H1 (cell line): Measurements from ENCODE around the gene SPATA25. TPM values are rescaled to one million over a fixed set of nuclear protein-coding genes. Genes with fewer than 3 reads are reported as not detected.

Source experiments
- CTCF ChIA-PET: fragments of 300-600 bp; sonication (Branson Sonifier 250); formaldehyde crosslinking; loops from one replicate; lab custom pipeline; 2021; ENCODE audit not compliant: partially characterized antibody; lab: Charles Lee
- POLR2A ChIA-PET: fragments of 300-600 bp; sonication (Branson Sonifier 250); formaldehyde crosslinking; loops from one replicate; lab custom pipeline; 2021; ENCODE audit warnings: inconsistent platforms; ENCODE audit not compliant: partially characterized antibody; lab: Charles Lee
- DNase-seq, 2 experiments: peaks; one replicate each; pipeline versions ENCODE4 v3.0.0 to v3.0.0-alpha.2; 2010 to 2022; ENCODE audit warnings: low spot score in 2 of 2, low read depth in 1 of 2, mixed read lengths in 1 of 2
- FAIRE-seq: peaks from 2 replicates; lab custom pipeline; 2011; peaks lifted over from hg19 to GRCh38; lab: Jason Lieb, UNC
- H2AFZ ChIP-seq: 2 replicates; pipeline ENCODE4 v1.8.1; 2012; ENCODE audit warnings: low read length, inconsistent platforms
- H2AK5ac ChIP-seq: 2 replicates; pipeline ENCODE4 v1.6.1; 2013; ENCODE audit warnings: low read depth, low read length
- H2BK120ac ChIP-seq: replicated peaks from 2 replicates; pipeline ENCODE3; 2013; ENCODE audit warnings: low read depth, low read length, inconsistent platforms
- H2BK12ac ChIP-seq: 2 replicates; pipeline ENCODE4 v1.6.1; 2013; ENCODE audit warnings: low read depth, low read length
- H2BK15ac ChIP-seq: 2 replicates; pipeline ENCODE4 v1.6.1; 2013; ENCODE audit warnings: low read length
- H2BK20ac ChIP-seq: 2 replicates; pipeline ENCODE4 v1.6.1; 2013; ENCODE audit warnings: low read length
- H2BK5ac ChIP-seq: 2 replicates; pipeline ENCODE4 v1.6.1; 2013; ENCODE audit warnings: low read depth, low read length
- H3K14ac ChIP-seq: 2 replicates; pipeline ENCODE4 v1.6.1; 2013; ENCODE audit warnings: inconsistent platforms; ENCODE audit not compliant: insufficient read length
- H3K18ac ChIP-seq: 2 replicates; pipeline ENCODE4 v1.6.1; 2013; ENCODE audit warnings: low read length; ENCODE audit errors: extremely low read depth
- H3K23ac ChIP-seq: 2 replicates; pipeline ENCODE4 v1.6.1; 2013; ENCODE audit warnings: inconsistent platforms; ENCODE audit not compliant: insufficient read length
- H3K23me2 ChIP-seq: 2 replicates; pipeline ENCODE4 v1.6.1; 2013; ENCODE audit warnings: low read depth, low read length
- H3K27ac ChIP-seq: 2 replicates; pipeline ENCODE4 v1.6.1; 2011; ENCODE audit warnings: low read depth, low read length, inconsistent platforms
- H3K27me3 ChIP-seq, 4 experiments: replicated peaks in 1 of 4; 1 replicate in 1 of 4; 2 replicates in 3 of 4; pipeline versions ENCODE4 v1.6.1 to v1.8.1; 2011 to 2013; ENCODE audit warnings: low read length in 3 of 4, mild to moderate bottlenecking in 3 of 4, inconsistent platforms in 2 of 4, mixed read lengths in 2 of 4, moderate library complexity in 1 of 4; ENCODE audit not compliant: control insufficient read depth in 3 of 4, insufficient read depth in 3 of 4; ENCODE audit errors: extremely low read depth in 1 of 4
- H3K36me3 ChIP-seq, 4 experiments: 2 replicates each; pipeline versions ENCODE4 v1.6.1 to v1.8.1; 2011 to 2013; ENCODE audit warnings: mild to moderate bottlenecking in 4 of 4, low read length in 3 of 4, moderate library complexity in 2 of 4, control low read depth in 1 of 4, inconsistent platforms in 1 of 4; ENCODE audit not compliant: insufficient read depth in 4 of 4, control insufficient read depth in 2 of 4
- H3K4ac ChIP-seq: replicated peaks from 2 replicates; pipeline ENCODE3; 2013; ENCODE audit warnings: low read length, low read depth, mixed read lengths, inconsistent platforms; ENCODE audit not compliant: insufficient read length
- H3K4me1 ChIP-seq, 4 experiments: replicated peaks in 1 of 4; 1 replicate in 1 of 4; 2 replicates in 3 of 4; pipeline versions ENCODE4 v1.6.1 to v1.8.1; 2011 to 2013; ENCODE audit warnings: low read length in 3 of 4, inconsistent platforms in 2 of 4, mixed read lengths in 1 of 4; ENCODE audit not compliant: insufficient read depth in 4 of 4, control insufficient read depth in 3 of 4
- H3K4me2 ChIP-seq, 2 experiments: 2 replicates each; pipeline versions ENCODE4 v1.6.1 to v1.8.1; 2011 to 2013; ENCODE audit warnings: low read depth in 2 of 2, low read length in 2 of 2, control low read depth in 1 of 2, inconsistent platforms in 1 of 2, mild to moderate bottlenecking in 1 of 2; ENCODE audit not compliant: insufficient read depth in 1 of 2
- H3K4me3 ChIP-seq, 4 experiments: fragments of 200-600, 300-600 bp in 1 of 4; sonication (generic), shearing (Covaris generic), sonication (Bioruptor Twin) in 1 of 4; 2 replicates each; pipeline versions ENCODE4 v1.5.1 to v1.8.1; 2011 to 2016; ENCODE audit warnings: low read length in 4 of 4, low read depth in 3 of 4, control low read depth in 2 of 4, inconsistent platforms in 2 of 4, mild to moderate bottlenecking in 2 of 4, mixed read lengths in 1 of 4, moderate library complexity in 1 of 4; ENCODE audit not compliant: insufficient read depth in 2 of 4; ENCODE audit errors: extremely low read depth in 1 of 4
- H3K56ac ChIP-seq: replicated peaks from 2 replicates; pipeline ENCODE3; 2013; ENCODE audit warnings: low read depth, mild to moderate bottlenecking, mixed read lengths, low read length, inconsistent platforms; ENCODE audit not compliant: insufficient read length
- H3K79me1 ChIP-seq: 2 replicates; pipeline ENCODE4 v1.6.1; 2013; ENCODE audit warnings: low read depth, low read length, control low read depth
- H3K79me2 ChIP-seq, 2 experiments: 2 replicates each; pipeline versions ENCODE4 v1.6.1 to v1.8.1; 2012 to 2013; ENCODE audit warnings: low read length in 2 of 2, mild to moderate bottlenecking in 2 of 2, inconsistent platforms in 1 of 2; ENCODE audit not compliant: insufficient read depth in 2 of 2, control insufficient read depth in 1 of 2
- H3K9ac ChIP-seq, 4 experiments: replicated peaks in 1 of 4; 1 replicate in 1 of 4; 2 replicates in 3 of 4; pipeline versions ENCODE4 v1.6.1 to v1.8.1; 2011 to 2013; ENCODE audit warnings: low read depth in 3 of 4, low read length in 3 of 4, control low read depth in 2 of 4, mild to moderate bottlenecking in 2 of 4, moderate library complexity in 2 of 4, inconsistent platforms in 1 of 4; ENCODE audit errors: extremely low read depth in 1 of 4
- H3K9me3 ChIP-seq, 2 experiments: 2 replicates each; pipeline versions ENCODE4 v1.6.1 to v1.8.1; 2012 to 2013; ENCODE audit warnings: mild to moderate bottlenecking in 2 of 2, moderate library complexity in 2 of 2, control low read depth in 1 of 2, inconsistent platforms in 1 of 2, low read depth in 1 of 2, low read length in 1 of 2, mixed read lengths in 1 of 2; ENCODE audit not compliant: insufficient read depth in 2 of 2
- H4K20me1 ChIP-seq, 2 experiments: replicated peaks in 1 of 2; 2 replicates each; pipeline versions ENCODE3 to v1.8.1; 2011 to 2013; ENCODE audit warnings: inconsistent platforms in 2 of 2, low read length in 2 of 2, mild to moderate bottlenecking in 1 of 2; ENCODE audit not compliant: insufficient read depth in 2 of 2, control insufficient read depth in 1 of 2
- H4K5ac ChIP-seq: 2 replicates; pipeline ENCODE4 v1.6.1; 2013; ENCODE audit warnings: low read length, low read depth, mixed read lengths, inconsistent platforms; ENCODE audit not compliant: insufficient read length
- H4K8ac ChIP-seq: 2 replicates; pipeline ENCODE4 v1.8.0; 2013; ENCODE audit warnings: mild to moderate bottlenecking, moderate library complexity, low read length, inconsistent platforms; ENCODE audit not compliant: insufficient read depth; ENCODE audit errors: extremely low read depth
- H4K91ac ChIP-seq: replicated peaks from 2 replicates; pipeline ENCODE3; 2013; ENCODE audit warnings: low read length, mixed read lengths, inconsistent platforms; ENCODE audit not compliant: insufficient read length
- POLR2A ChIP-seq, 2 experiments: IDR thresholded peaks; 1 replicate in 1 of 2; 2 replicates in 1 of 2; pipeline ENCODE4 v1.6.1; 2011; ENCODE audit warnings: low read depth in 2 of 2, low read length in 2 of 2, mild to moderate bottlenecking in 2 of 2; ENCODE audit errors: control extremely low read depth in 1 of 2
- RBBP5 ChIP-seq: IDR thresholded peaks from 2 replicates; pipeline ENCODE4 v1.7.1; 2012; ENCODE audit warnings: low read depth, mild to moderate bottlenecking, inconsistent platforms, low read length, moderate library complexity, borderline replicate concordance
- TEAD4 ChIP-seq: IDR thresholded peaks from 2 replicates; pipeline ENCODE4 v1.6.1; 2012; ENCODE audit warnings: low read depth, low read length, inconsistent platforms, mixed read lengths
- WGBS, 2 experiments: shearing (Covaris generic) in 1 of 2; methylation state at CpG; one replicate each; pipeline versions ENCODE4 v1.1.6 to v1.1.7; 2013 to 2015; ENCODE audit warnings: low lambda C conversion rate in 2 of 2, mixed read lengths in 2 of 2, inconsistent platforms in 1 of 2, low coverage in 1 of 2, missing lambda C conversion rate in 1 of 2; ENCODE audit not compliant: insufficient replicate concordance in 2 of 2, insufficient coverage in 1 of 2, insufficient read length in 1 of 2; ENCODE audit errors: extremely low coverage in 1 of 2, missing lambda C conversion rate in 1 of 2; 5-methylcytosine and 5-hydroxymethylcytosine counted together
- polyA plus RNA-seq, 7 experiments: library from polyadenylated mRNA; depleted of rRNA in 3 of 7; stranded (reverse) in 5 of 7; unstranded in 2 of 7; fragments of >200 nt in 5 of 7; fragments of 200-250 nt in 2 of 7; gene quantifications; 1 replicate in 5 of 7; 2 replicates in 1 of 7; 4 replicates in 1 of 7; pipeline versions ENCODE4 v1.2.1 to v1.2.3, GENCODE V29; 2011 to 2013; ENCODE audit warnings: missing spikeins in 2 of 7, mixed read lengths in 2 of 7
- total RNA-seq: library from RNA; stranded (reverse); fragmentation: NEBNext Ultra II Directional; extraction: Animal tissue kit (Norgen Biotek cat#: 25700); gene quantifications from 2 replicates; pipeline ENCODE4 v1.2.1, GENCODE V29; 2021

SPATA25 gene
- total and polyA plus RNA-seq, 2 of the 8 experiments (the other 6 are each of a cell fraction or from before 2014, with no cell fraction given), result 2.0 to 3.0 TPM

DNA sequence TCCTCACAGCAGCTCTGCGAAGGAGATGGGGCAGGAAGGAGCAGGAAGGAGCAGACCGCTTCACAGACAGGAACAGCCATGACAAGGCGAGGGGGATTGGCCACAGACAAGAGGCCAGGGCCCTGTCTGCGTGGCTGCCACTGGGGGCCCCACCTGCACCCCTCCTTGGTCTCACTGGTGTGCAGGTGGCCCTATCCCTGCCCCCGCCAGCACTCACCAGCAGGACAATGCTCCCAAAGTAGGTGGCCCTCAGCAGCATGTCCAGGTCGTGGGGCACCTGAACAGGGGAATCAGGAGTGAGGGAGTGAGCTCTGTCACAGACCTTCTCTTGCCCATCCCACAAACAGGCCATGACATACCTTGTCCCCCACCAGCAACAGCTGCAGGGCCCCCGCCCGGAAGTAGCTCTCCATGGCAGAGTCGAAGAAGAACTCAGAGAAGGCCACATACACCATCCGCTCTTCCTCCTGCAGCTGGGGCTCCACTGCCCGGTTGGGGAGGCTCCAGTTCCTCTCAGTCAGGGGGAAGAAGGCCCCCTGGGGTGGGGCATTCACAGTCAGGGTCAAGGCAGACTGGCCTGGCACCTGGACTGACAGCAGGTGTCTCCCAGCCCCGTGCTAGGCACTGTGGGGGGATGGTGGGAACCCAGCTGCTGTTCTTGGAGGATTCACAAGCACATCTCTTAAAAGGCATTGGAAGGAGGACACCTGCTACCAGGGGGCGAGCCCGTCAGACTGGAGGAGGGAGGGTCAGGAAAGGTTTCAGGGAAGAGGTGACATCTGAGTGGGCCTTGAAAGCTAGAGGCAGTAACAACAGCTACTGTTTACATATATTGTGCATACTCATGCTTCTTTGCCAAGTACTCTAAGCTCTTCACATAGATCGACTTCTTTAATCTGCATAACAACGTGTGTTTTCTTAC lies 17.4 kb upstream of the SPATA25 start:
- FAIRE-seq (no peak), DNase-seq (no peak)
- no peak overlapping the region for H3K18ac ChIP-seq
- H2BK120ac ChIP-seq, result no peak overlapping the region
- no peaks in the 10 kb centered on the region for H3K4me1 ChIP-seq
- no peak overlapping the region for H2BK5ac ChIP-seq
- H2AK5ac ChIP-seq, result no peak overlapping the region
- H3K4me3 ChIP-seq, result no peak overlapping the region
- no peaks in the 10 kb centered on the region; the same call in 1 of the 2 replicates for H3K79me1 ChIP-seq
- no peak overlapping the region for H3K27ac ChIP-seq
- no peak overlapping the region for H4K5ac ChIP-seq
- H3K9ac ChIP-seq, result no peak overlapping the region
- H2BK20ac ChIP-seq, result no peak overlapping the region
- H2AFZ ChIP-seq, result no peak overlapping the region
- H3K4me2 ChIP-seq, result no peak overlapping the region
- TF ChIP-seq TEAD4 (no peak), POLR2A (IDR thresholded peaks at IDR 0.05; ENCODE audit: control extremely low read depth in 1 of 2, low read depth in 2 of 2, low read length in 2 of 2) (no peak), RBBP5 (no peak)
- no peak overlapping the region for H3K23ac ChIP-seq
- 0 out of 4 replicates have a peak, but pooled peaks cover 0 to 2% of the 10 kb centered on the region in 2 experiments for H3K79me2 ChIP-seq
- H3K4ac ChIP-seq, result no peak overlapping the region
- no peak overlapping the region for H3K14ac ChIP-seq
- H3K36me3 ChIP-seq, result peaks cover 15 to 66% (median 54%) of the 10 kb centered on the region in 4 experiments
- peaks cover 2 to 11% of the 10 kb centered on the region in 2 experiments for H4K20me1 ChIP-seq
- WGBS, 2 experiments, result 92% methylated on average over 16 of the region's 16 CpGs; no CpG with 5 or more reads in 1 of the 2 experiments
- H2BK15ac ChIP-seq, result no peak overlapping the region
- H3K23me2 ChIP-seq, result no peaks in the 10 kb centered on the region
- no peak overlapping the region for H2BK12ac ChIP-seq
- H3K27me3 ChIP-seq, result no peaks in the 10 kb centered on the region
- H3K56ac ChIP-seq, result no peak overlapping the region
- ChIA-PET POLR2A (interaction anchor here (0.6 to 9.2 kb wide), 19 partner anchors 10 to 559 kb away, joined by 3 to 172 read pairs (median 4); partner anchors contain the start of genes CTSA, NEURL2 and ZSWIM1), CTCF (interaction anchor here (0.5 to 2.6 kb wide), 10 partner anchors 15 to 83 kb away, joined by 3 to 15 read pairs (median 3); partner anchors contain the start of genes CTSA and NEURL2)
- no peaks in the 10 kb centered on the region for H3K9me3 ChIP-seq
- no peak overlapping the region for H4K8ac ChIP-seq
- H4K91ac ChIP-seq, result no peak overlapping the region
